K562 (cell line): ENCODE measurements around the gene OR52M1.

Experiments
- ATF2 ChIP-seq: sonication (generic); formaldehyde crosslinking; IDR thresholded peaks from 2 replicates; pipeline ENCODE4 v1.8.1; 2022; ENCODE audit warnings: missing genetic modification reagents
- BHLHE40 ChIP-seq: IDR thresholded peaks from 2 replicates; pipeline ENCODE4 v1.6.1; 2011; ENCODE audit warnings: low read length, improper control_type of control experiment
- CEBPB ChIP-seq: fragments of 450-650 bp; IDR thresholded peaks from 2 replicates; pipeline ENCODE4 v1.6.1; 2016; ENCODE audit warnings: missing genetic modification characterization, missing compliant biosample characterization
- GABPA ChIP-seq: fragments of 200-800 bp; sonication (Bioruptor generic); conservative IDR thresholded peaks from 2 replicates; pipeline ENCODE4 v1.6.1; 2016; ENCODE audit warnings: low read depth, missing genetic modification characterization, missing compliant biosample characterization
- MCM5 ChIP-seq: fragments of 450-650 bp; IDR thresholded peaks from 2 replicates; pipeline ENCODE4 v1.6.1; 2016; ENCODE audit warnings: low read depth
- ZBTB7A ChIP-seq: IDR thresholded peaks from 2 replicates; pipeline ENCODE4 v1.6.1; 2011; ENCODE audit warnings: low read depth, mild to moderate bottlenecking, low read length, moderate library complexity, borderline replicate concordance; ENCODE audit not compliant: control insufficient read depth

GRCh38 chr11:4511282-4512245, 33.4 kb upstream of the OR52M1 start:
- TF ChIP-seq MCM5 (no peak), BHLHE40 (no peak), ZBTB7A (no peak), GABPA (tag) (no peak), ATF2 (CRISPR knock-in tag) (no peak), CEBPB (tag) (no peak)
